ENCODE results near the gene SLC11A2. TPM values are rescaled to one million over a fixed set of nuclear protein-coding genes. Genes with fewer than 3 reads are reported as not detected.

SLC11A2 gene
- total RNA-seq, 2 donors from 2014 or later = 61.6 to 82.3 TPM

DNA sequence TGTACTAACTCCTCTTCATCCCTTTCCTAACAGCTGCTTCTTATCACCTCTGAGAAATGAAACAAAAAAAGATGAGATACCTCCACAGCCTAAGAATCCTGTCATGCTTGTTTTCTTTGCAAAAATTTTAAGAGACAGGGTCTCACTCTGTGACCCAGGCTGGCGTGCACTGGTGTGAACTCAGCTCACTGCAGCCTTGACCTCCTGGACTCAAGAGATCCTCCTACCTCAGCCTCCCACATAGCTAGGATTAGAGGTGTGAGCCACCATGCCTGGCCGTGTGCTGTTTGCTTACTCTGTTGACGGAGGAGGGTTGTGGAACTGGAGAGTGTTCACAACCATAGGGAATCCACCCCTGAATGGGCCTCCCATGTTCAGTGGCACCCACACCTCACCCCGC lies 41.0 kb upstream of the SLC11A2 start:
- no peak overlapping the region for H3K4me3 ChIP-seq
- ATAC-seq (ENCODE audit: insufficient number of reproducible peaks, low FRiP score, low read depth) (no peak), DNase-seq (ENCODE audit: low spot score) (no peak)
- H3K9me3 ChIP-seq = no peaks in the 10 kb centered on the region
- H3K27me3 ChIP-seq (replicated peaks; ENCODE audit: insufficient read depth) = no peaks in the 10 kb centered on the region
- TF ChIP-seq, protein P1, sequence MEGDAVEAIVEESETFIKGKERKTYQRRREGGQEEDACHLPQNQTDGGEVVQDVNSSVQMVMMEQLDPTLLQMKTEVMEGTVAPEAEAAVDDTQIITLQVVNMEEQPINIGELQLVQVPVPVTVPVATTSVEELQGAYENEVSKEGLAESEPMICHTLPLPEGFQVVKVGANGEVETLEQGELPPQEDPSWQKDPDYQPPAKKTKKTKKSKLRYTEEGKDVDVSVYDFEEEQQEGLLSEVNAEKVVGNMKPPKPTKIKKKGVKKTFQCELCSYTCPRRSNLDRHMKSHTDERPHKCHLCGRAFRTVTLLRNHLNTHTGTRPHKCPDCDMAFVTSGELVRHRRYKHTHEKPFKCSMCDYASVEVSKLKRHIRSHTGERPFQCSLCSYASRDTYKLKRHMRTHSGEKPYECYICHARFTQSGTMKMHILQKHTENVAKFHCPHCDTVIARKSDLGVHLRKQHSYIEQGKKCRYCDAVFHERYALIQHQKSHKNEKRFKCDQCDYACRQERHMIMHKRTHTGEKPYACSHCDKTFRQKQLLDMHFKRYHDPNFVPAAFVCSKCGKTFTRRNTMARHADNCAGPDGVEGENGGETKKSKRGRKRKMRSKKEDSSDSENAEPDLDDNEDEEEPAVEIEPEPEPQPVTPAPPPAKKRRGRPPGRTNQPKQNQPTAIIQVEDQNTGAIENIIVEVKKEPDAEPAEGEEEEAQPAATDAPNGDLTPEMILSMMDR (IDR thresholded peaks at IDR 0.05) = no peak
- H3K4me1 ChIP-seq (ENCODE audit: control insufficient read depth in 1 of 2, low read depth in 2 of 2) = no peaks in the 10 kb centered on the region
- no peak overlapping the region for H3K27ac ChIP-seq
- H3K36me3 ChIP-seq = peaks cover 62% of the 10 kb centered on the region

GRCh38 chr12:51065530-51065929 lies 39.3 kb upstream of the SLC11A2 start:
- Histone ChIP-seq H3K27ac (no peak overlapping the region), H3K4me1 (ENCODE audit: control insufficient read depth in 1 of 2, low read depth in 2 of 2) (no peaks in the 10 kb centered on the region), H3K36me3 (peaks cover 57% of the 10 kb centered on the region), H3K27me3 (replicated peaks; ENCODE audit: insufficient read depth) (no peaks in the 10 kb centered on the region), H3K4me3 (no peak overlapping the region), H3K9me3 (no peaks in the 10 kb centered on the region)
- TF ChIP-seq, protein P1 (IDR thresholded peaks at IDR 0.05) = no peak
- ATAC-seq (ENCODE audit: insufficient number of reproducible peaks, low FRiP score, low read depth) (no peak), DNase-seq (ENCODE audit: low spot score) (no peak)

DNA sequence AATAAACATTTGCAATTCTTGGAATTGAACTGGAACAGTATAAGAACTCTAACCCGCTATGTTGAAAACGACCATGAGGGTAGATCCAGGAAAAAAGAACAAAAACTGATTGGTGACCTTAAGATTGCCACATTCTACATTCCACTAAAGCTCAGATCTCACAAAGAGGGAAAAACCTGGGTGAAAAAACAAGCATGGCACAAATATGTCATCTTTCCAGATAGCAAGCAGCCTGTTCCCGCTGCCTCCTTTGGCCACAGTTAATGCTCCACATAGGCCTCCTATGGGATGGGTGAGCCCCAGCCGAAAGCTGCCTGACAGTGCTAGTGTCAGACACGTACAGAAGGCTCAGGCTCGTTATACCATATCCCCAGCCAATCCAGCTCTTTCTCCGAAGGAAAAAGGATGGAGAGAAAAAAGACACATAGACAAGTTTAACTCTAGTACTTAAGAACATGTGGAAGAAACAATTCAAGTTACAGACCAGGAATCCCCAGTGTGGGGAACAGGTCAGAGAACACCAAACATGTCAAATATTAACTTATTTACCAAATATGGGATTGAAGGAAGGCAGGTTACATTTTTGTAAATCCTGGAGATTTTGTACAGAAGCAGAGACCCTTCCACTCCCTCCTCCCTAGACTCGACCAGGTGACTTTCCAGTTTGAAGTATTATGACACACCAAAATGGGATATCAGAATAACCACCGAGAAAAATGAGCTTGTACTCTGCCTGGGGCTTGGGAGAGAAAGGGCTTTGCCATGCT lies 36.6 kb upstream of the SLC11A2 start:
- TF ChIP-seq, protein P1 (IDR thresholded peaks at IDR 0.05) = no peak
- no peak overlapping the region for H3K4me3 ChIP-seq
- DNase-seq (ENCODE audit: low spot score) (no peak), ATAC-seq (ENCODE audit: insufficient number of reproducible peaks, low FRiP score, low read depth) (no peak)
- H3K4me1 ChIP-seq (ENCODE audit: control insufficient read depth in 1 of 2, low read depth in 2 of 2) = no peaks in the 10 kb centered on the region
- H3K27me3 ChIP-seq (replicated peaks; ENCODE audit: insufficient read depth) = no peaks in the 10 kb centered on the region
- no peaks in the 10 kb centered on the region for H3K9me3 ChIP-seq
- H3K36me3 ChIP-seq = peaks cover 72% of the 10 kb centered on the region
- H3K27ac ChIP-seq = no peak overlapping the region

- Histone ChIP-seq H3K27ac (no peak overlapping the region), H3K9me3 (no peaks in the 10 kb centered on the region), H3K36me3 (peaks cover 57% of the 10 kb centered on the region), H3K4me1 (ENCODE audit: control insufficient read depth in 1 of 2, low read depth in 2 of 2) (no peaks in the 10 kb centered on the region), H3K27me3 (replicated peaks; ENCODE audit: insufficient read depth) (no peaks in the 10 kb centered on the region), H3K4me3 (no peak overlapping the region)
- TF ChIP-seq, protein P1 (IDR thresholded peaks at IDR 0.05) = no peak
- ATAC-seq (ENCODE audit: insufficient number of reproducible peaks, low FRiP score, low read depth) (no peak), DNase-seq (ENCODE audit: low spot score) (no peak)
Observed at GRCh38 chr12:51059086-51059485, 32.9 kb upstream of the SLC11A2 start.

- no peaks in the 10 kb centered on the region for H3K9me3 ChIP-seq
- H3K27ac ChIP-seq = no peak overlapping the region
- peaks cover 59% of the 10 kb centered on the region for H3K36me3 ChIP-seq
- no peak overlapping the region for H3K4me3 ChIP-seq
- no peaks in the 10 kb centered on the region for H3K27me3 ChIP-seq (replicated peaks; ENCODE audit: insufficient read depth)
- no peak for ATAC-seq (ENCODE audit: insufficient number of reproducible peaks, low FRiP score, low read depth)
- no peaks in the 10 kb centered on the region for H3K4me1 ChIP-seq (ENCODE audit: control insufficient read depth in 1 of 2, low read depth in 2 of 2)
- TF ChIP-seq, protein P1 (IDR thresholded peaks at IDR 0.05) = no peak
- no peak for DNase-seq (ENCODE audit: low spot score)
Observed at GRCh38 chr12:51056242-51056641, 30.1 kb upstream of the SLC11A2 start.

Measured in thoracic aorta (tissue), 2 donors.